Activated CD8-positive, alpha-beta memory T cell treated with anti-CD3 and anti-CD28 coated beads, Interleukin-2, amount 10 ng/mL, durations not matched to agents 7 days and 5 days (primary cell): ENCODE measurements around the gene HSPB9. TPM values are rescaled to one million over a fixed set of nuclear protein-coding genes. Genes with fewer than 3 reads are reported as not detected.

Source experiments
- ATAC-seq: fragments of 150-1000 bp; cut with Tn5 transposase; one replicate; pipeline ENCODE4 v1.10.0; 2021; ENCODE audit warnings: moderate library complexity
- CTCF ChIA-PET: fragments of 350-600 bp; sonication (Branson Sonifier 250); formaldehyde crosslinking; loops from one replicate; lab custom pipeline; 2021; ENCODE audit warnings: antibody characterized with exemption; lab: Charles Lee
- DNase-seq: peaks from one replicate; pipeline ENCODE4 v3.0.0-alpha.2; 2020
- H3K27ac Mint-ChIP-seq: one replicate; pipeline ENCODE4 v1.8.0; 2021; ENCODE audit warnings: mild to moderate bottlenecking, mixed read lengths
- H3K27me3 Mint-ChIP-seq: one replicate; pipeline ENCODE4 v1.8.0; 2021; ENCODE audit warnings: mixed read lengths
- H3K36me3 Mint-ChIP-seq: one replicate; pipeline ENCODE4 v1.8.0; 2021; ENCODE audit warnings: mild to moderate bottlenecking, mixed read lengths
- H3K4me1 Mint-ChIP-seq: one replicate; pipeline ENCODE4 v1.8.0; 2021; ENCODE audit warnings: mixed read lengths
- H3K4me3 Mint-ChIP-seq: one replicate; pipeline ENCODE4 v1.8.0; 2021; ENCODE audit warnings: mild to moderate bottlenecking, moderate library complexity, mixed read lengths
- H3K9me3 Mint-ChIP-seq: one replicate; pipeline ENCODE4 v1.8.0; 2022; ENCODE audit warnings: low read depth, mixed read lengths
- total RNA-seq, 2 experiments: library from RNA; stranded (reverse); gene quantifications; one replicate each; pipeline ENCODE4 v1.2.3, GENCODE V29; 2021

Gene HSPB9
- total RNA-seq, 2 experiments from 2014 or later, result 0.58 TPM; not detected in 1

DNA sequence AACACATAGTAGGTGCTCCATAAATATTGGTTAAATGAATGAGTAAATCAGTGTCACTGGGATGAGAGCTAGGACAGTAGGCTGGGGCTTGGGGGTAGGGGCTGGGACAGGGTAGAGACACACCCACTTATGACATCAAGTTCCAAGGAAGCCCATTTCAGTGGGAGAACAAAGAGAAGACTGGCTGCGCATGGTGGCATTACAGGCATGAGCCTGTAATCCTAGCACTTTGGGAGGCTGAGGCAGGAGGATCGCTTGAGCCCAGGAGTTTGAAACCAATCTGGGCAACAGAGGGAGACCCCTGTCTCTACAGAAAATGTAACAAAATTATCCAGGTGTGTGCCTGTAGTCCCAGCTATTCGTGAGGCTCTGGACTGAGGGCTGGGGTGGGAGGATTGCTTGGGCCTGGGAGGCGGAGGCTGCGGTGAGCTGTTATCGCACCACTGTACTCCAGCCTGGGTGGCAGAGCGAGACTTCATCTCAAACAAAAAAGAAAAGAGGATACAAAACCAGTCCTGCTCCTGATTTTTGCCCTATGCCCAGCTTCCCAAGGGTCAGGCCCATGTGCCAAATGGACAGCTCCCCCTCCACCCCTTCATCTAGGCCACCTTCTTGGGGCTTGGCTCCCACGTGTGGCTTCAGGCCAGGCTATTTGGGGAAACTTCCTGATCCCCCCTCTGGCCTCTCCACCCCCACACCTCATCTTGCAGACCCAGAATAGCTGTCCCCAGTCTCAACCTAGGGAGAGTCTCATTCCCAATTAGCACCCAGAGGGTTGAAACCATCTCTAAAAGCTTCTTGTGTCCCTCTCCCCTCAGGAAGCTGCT is 31.4 kb upstream of the HSPB9 start:
- CTCF ChIA-PET, result interaction anchor here (0.6 to 1.2 kb wide), 5 partner anchors 10 to 132 kb away, joined by 3 to 5 read pairs (median 3); no protein-coding TSS in a partner anchor

GRCh38 chr17:42092939-42093338 is 29.7 kb upstream of the HSPB9 start:
- no peaks in the 10 kb centered on the region for H3K9me3 Mint-ChIP-seq
- CTCF ChIA-PET, result no interaction called here
- no peak for ATAC-seq
- no peaks in the 10 kb centered on the region for H3K36me3 Mint-ChIP-seq
- peaks cover 44% of the 10 kb centered on the region for H3K27me3 Mint-ChIP-seq
- no peak for DNase-seq
- H3K4me1 Mint-ChIP-seq, result peaks cover 4% of the 10 kb centered on the region
- no peak overlapping the region for H3K4me3 Mint-ChIP-seq
- H3K27ac Mint-ChIP-seq, result no peak overlapping the region

More for the DNA sequence above, 31.4 kb upstream of the HSPB9 start:
- no peaks in the 10 kb centered on the region for H3K36me3 Mint-ChIP-seq
- H3K27ac Mint-ChIP-seq, result no peak overlapping the region
- H3K9me3 Mint-ChIP-seq, result no peaks in the 10 kb centered on the region
- H3K4me1 Mint-ChIP-seq, result no peaks in the 10 kb centered on the region
- peaks cover 27% of the 10 kb centered on the region for H3K27me3 Mint-ChIP-seq
- DNase-seq (no peak), ATAC-seq (no peak)
- H3K4me3 Mint-ChIP-seq, result no peak overlapping the region

DNA sequence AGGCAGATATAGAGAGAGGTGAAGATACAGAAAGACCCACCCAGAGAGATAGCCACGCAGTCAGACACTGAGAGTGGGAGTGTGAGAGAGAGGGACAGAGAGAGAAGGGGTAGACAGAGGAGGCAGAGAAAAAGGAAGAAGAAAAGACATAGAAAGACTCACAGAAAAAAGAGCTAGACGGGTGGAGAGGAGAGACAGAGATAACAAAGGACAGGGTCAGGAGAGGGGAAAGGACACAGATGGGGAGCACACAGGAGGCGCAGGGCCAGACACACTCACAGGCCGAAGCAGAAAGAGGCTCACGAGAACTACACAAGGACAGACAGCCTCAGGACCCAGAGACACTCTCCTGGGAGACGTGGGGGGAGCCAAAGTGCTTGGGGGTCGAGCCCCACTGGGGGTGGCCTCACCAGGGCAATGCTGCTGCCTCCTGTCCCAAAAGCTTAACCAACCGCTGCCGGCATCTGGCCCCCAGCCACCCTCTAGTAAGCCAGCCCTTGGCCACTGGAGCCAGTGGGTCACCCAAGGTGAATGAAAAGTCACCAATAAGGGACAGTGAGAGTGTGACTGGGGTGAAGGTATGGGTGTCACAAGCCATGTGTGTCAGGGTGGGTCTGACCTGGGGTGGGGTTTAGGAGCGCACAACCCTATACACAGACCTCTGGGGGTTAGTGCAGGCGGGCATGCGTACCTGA is 28.1 kb upstream of the HSPB9 start:
- Mint-ChIP-seq H3K4me1 (peaks cover 6% of the 10 kb centered on the region), H3K36me3 (no peaks in the 10 kb centered on the region)

DNA sequence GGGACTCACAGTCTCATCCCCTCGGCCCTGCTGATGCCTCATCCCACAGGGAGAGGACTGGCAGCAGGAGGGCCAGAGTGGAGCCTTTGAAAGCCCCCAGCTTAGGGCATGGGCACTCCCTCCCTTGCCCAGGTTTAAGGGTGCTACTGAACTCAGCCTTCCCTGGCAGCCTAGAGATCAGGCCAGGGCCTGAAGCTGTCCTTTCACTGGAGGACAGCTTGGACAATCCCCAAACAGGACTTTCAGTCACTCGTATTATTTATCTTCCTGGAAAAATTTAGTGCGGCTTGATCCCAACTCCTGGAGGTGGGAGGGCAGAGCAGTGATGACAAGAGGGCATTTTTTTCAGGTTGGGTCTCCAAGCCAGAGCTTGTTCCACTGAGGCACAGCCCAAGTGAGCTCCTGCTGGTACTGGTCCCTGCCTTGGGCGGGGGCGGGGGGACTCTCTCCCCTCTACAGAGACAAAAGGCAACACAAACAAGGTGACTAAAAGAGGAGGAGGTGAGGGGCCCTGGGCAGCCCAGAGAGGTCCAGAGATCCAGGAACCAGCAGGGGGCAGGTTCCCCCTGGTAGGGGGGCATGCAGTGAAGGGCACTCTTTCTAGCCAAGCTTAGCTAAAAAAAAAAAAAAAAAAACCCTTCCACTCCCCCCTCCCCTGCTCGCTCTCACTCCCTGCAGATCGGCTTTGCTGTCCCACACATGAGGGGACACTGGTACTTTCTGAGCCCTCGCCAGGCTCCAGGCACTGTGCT is 26.1 kb upstream of the HSPB9 start:
- DNase-seq, result no peak
- Mint-ChIP-seq H3K4me3 (no peak overlapping the region), H3K36me3 (peaks cover 2% of the 10 kb centered on the region), H3K9me3 (no peaks in the 10 kb centered on the region), H3K27ac (no peak overlapping the region), H3K27me3 (peaks cover 34% of the 10 kb centered on the region), H3K4me1 (peaks cover 6% of the 10 kb centered on the region)
- ATAC-seq, result no peak
- CTCF ChIA-PET, result interaction anchor here (1.1 to 2.5 kb wide), 4 partner anchors 27 to 71 kb away, joined by 3 to 9 read pairs (median 4); no protein-coding TSS in a partner anchor

More for the DNA sequence above, 28.1 kb upstream of the HSPB9 start:
- ATAC-seq (no peak), DNase-seq (no peak)
- peaks cover 39% of the 10 kb centered on the region for H3K27me3 Mint-ChIP-seq
- H3K4me3 Mint-ChIP-seq, result no peak overlapping the region
- CTCF ChIA-PET, result no interaction called here
- H3K9me3 Mint-ChIP-seq, result no peaks in the 10 kb centered on the region
- H3K27ac Mint-ChIP-seq, result no peak overlapping the region

DNA sequence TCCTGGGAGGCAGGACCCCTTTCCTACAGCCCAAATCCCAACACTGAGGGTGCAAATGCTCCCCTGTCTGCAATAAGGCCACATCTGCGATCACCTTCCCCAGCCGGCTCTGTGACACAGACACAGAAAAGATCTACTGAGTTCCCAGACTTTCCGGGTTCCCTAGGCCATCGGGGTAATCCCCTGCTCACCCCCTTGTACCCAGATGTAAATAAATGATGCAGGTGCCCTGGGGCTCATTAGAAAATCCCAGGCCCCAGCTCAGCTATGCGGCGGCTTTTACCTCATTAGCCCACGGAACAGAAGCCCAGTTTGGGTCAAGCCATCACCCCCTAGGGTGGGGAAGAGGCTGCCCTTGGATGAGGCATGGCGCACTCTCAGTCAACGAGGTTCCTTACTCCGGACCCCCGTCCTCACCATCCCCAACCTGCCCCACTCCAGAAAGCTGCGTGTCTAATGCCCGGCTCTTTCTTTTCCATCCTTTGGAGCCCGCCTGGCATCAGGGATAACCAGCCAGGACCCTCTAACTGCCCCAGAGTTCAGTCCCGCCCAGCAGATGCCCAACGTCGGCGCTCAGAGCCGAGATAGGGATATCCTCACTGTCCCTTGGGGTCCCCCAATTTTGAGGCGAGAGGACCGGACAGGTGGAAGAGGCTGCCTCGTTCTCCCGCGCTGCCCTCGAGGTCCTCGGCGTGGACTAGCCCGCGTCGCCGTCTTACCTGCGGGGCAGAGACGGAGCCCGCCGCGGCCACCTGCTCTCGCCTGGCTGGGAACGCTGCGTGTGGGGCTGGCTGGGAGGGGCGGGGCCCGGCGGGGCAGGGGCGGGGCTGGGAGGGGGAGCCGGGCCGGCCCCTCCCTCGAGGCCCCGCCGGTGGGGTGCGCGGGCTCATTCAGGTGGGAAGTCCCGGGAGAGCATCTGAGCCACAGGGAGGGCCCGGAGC is 24.6 kb upstream of the HSPB9 start, which contains the start of gene ZNF385C:
Gene ZNF385C (minus strand): TSS at position 783 of the 941 bp plus-strand sequence. CDS start 35,417 bp downstream, outside the sequence.
- Mint-ChIP-seq H3K4me3 (no peak within 1 kb of the TSS), H3K4me1 (peaks cover 6% of the 10 kb centered on the region), H3K27me3 (peaks cover 32% of the 10 kb centered on the region), H3K9me3 (no peaks in the 10 kb centered on the region), H3K36me3 (peaks cover 3% of the 10 kb centered on the region), H3K27ac (no peak within 1 kb of the TSS)
- ATAC-seq (peak; percentile 60), DNase-seq (no peak)
- CTCF ChIA-PET, result interaction anchor here (0.6 to 4.3 kb wide), 7 partner anchors 21 to 931 kb away, joined by 3 to 33 read pairs (median 4); partner anchors contain the start of gene NKIRAS2

DNA sequence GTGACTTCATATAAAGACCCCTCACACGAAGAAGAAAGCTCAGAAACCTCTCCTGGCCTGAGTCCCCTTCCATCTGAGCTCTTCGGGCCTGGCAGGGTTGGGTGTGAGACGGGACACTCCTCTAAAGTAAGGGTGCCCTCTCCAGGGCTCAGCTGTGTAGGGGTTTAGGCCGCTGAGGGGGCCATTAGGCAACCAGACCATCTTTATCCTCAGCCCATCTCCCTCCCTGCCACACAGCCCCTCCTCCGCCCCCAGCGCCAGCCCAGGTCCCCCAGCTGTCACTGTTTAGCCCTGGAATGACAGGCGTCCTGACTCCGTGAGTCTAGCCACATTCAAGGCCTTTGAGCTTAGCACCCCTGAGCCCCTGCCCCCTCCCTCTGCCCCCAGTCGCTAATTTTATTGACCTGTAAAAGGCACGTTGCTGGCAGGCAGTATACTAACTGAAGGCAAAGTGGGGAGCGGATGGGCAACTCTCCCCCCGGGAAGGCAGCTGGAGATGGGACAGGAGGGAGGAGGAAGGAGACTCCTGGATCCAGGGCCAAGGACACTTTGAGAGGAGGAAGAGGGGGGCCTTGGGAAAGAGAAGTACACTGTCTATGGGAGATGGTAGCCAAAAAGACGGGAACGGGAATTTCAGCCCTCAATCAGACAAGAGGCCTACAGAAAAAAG is 23.7 kb upstream of the HSPB9 start:
- no peak for ATAC-seq
- Mint-ChIP-seq H3K36me3 (peaks cover 5% of the 10 kb centered on the region), H3K4me1 (peaks cover 6% of the 10 kb centered on the region), H3K4me3 (no peak overlapping the region), H3K27me3 (peaks cover 32% of the 10 kb centered on the region), H3K27ac (no peak overlapping the region), H3K9me3 (no peaks in the 10 kb centered on the region)
- CTCF ChIA-PET, result interaction anchor here (1.0 to 4.3 kb wide), 4 partner anchors 20 to 79 kb away, joined by 4 to 33 read pairs (median 7); partner anchors contain the start of gene NKIRAS2
- DNase-seq, result no peak

GRCh38 chr17:42101513-42102292 is 20.9 kb upstream of the HSPB9 start:
- peaks cover 14% of the 10 kb centered on the region for H3K36me3 Mint-ChIP-seq
- H3K9me3 Mint-ChIP-seq, result no peaks in the 10 kb centered on the region
- peak; percentile 80 for DNase-seq
- peaks cover 15% of the 10 kb centered on the region for H3K27me3 Mint-ChIP-seq
- no peak overlapping the region for H3K4me3 Mint-ChIP-seq
- no peak overlapping the region for H3K27ac Mint-ChIP-seq
- peak; percentile 64 for ATAC-seq
- peaks cover 8% of the 10 kb centered on the region for H3K4me1 Mint-ChIP-seq
- CTCF ChIA-PET, result interaction anchor here (0.5 to 5.2 kb wide), 27 partner anchors 9 to 365 kb away, joined by 3 to 35 read pairs (median 4); partner anchors contain the start of genes CNP, DHX58, DNAJC7 and KAT2A

- ATAC-seq (no peak), DNase-seq (no peak)
- Mint-ChIP-seq H3K27me3 (no peaks in the 10 kb centered on the region), H3K27ac (no peak overlapping the region), H3K4me1 (peaks cover 13% of the 10 kb centered on the region), H3K36me3 (peaks cover 23% of the 10 kb centered on the region), H3K9me3 (no peaks in the 10 kb centered on the region), H3K4me3 (no peak overlapping the region)
- CTCF ChIA-PET, result interaction anchor here (0.6 to 5.2 kb wide), 10 partner anchors 7 to 367 kb away, joined by 3 to 35 read pairs (median 4); partner anchors contain the start of genes DHX58, NKIRAS2 and ODAD4
Measured at GRCh38 chr17:42103221-42103954, 19.2 kb upstream of the HSPB9 start.

GRCh38 chr17:42104264-42104663 is 18.3 kb upstream of the HSPB9 start:
- no peak for DNase-seq
- peaks cover 29% of the 10 kb centered on the region for H3K36me3 Mint-ChIP-seq

GRCh38 chr17:42106009-42106408 is 16.6 kb upstream of the HSPB9 start:
- Mint-ChIP-seq H3K27ac (no peak overlapping the region), H3K4me1 (peaks cover 32% of the 10 kb centered on the region), H3K27me3 (no peaks in the 10 kb centered on the region), H3K36me3 (peaks cover 38% of the 10 kb centered on the region), H3K9me3 (no peaks in the 10 kb centered on the region), H3K4me3 (no peak overlapping the region)
- CTCF ChIA-PET, result interaction anchor here (1.2 to 2.6 kb wide), 2 partner anchors 38 to 87 kb away, joined by 3 to 11 read pairs; partner anchors contain the start of gene NKIRAS2
- DNase-seq (no peak), ATAC-seq (no peak)

More at GRCh38 chr17:42104264-42104663, 18.3 kb upstream of the HSPB9 start:
- ATAC-seq, result no peak
- Mint-ChIP-seq H3K27ac (no peak overlapping the region), H3K4me1 (peaks cover 20% of the 10 kb centered on the region), H3K9me3 (no peaks in the 10 kb centered on the region), H3K27me3 (no peaks in the 10 kb centered on the region), H3K4me3 (no peak overlapping the region)
- CTCF ChIA-PET, result interaction anchor here (0.9 to 5.2 kb wide), 6 partner anchors 8 to 84 kb away, joined by 3 to 35 read pairs (median 6); partner anchors contain the start of genes DHX58 and NKIRAS2
